D721Med (cell line): ENCODE results near the gene CEP128.
A peak's percentile ranks its signal among the peaks of the same experiment; 100 is the strongest.

Experiments used
- DNase-seq: peaks from one replicate; pipeline ENCODE4 v3.0.0; 2011; ENCODE audit warnings: low spot score; ENCODE audit not compliant: insufficient read length
- FAIRE-seq: peaks from 2 replicates; lab custom pipeline; 2011; peaks lifted over from hg19 to GRCh38; lab: Jason Lieb, UNC
- CTCF ChIP-seq: IDR thresholded peaks from 2 replicates; pipeline ENCODE4 v1.5.1; 2012; ENCODE audit warnings: mild to moderate bottlenecking, control low read depth; ENCODE audit not compliant: insufficient read depth; ENCODE audit errors: missing control alignments

The CEP128 gene

GRCh38 chr14:80865565-80865964 is 76.0 kb downstream of the CEP128 start:
- TF ChIP-seq CTCF, result no peak
- FAIRE-seq (no peak), DNase-seq (no peak)

DNA sequence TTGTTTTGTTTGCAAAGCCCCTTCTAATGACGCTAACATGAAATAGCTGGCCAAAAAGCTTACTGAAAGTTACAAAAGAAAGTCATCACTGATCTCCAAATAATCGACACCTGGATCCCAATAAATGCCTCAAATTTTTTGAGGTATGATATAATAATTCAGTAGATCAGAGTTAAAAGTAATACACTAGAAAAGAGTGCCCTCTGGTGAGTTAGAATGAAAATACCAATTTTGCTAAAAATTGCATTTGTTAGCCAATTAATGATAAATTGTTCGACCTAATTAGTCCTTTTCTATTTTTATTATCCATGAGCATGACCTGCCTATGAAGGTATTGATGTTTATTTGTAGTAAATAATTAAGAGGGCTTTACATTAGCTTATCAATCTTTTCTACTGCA is 78.6 kb downstream of the CEP128 start:
- FAIRE-seq, result peak; percentile 16
- no peak for DNase-seq
- peak; percentile 24 for TF ChIP-seq CTCF

DNA sequence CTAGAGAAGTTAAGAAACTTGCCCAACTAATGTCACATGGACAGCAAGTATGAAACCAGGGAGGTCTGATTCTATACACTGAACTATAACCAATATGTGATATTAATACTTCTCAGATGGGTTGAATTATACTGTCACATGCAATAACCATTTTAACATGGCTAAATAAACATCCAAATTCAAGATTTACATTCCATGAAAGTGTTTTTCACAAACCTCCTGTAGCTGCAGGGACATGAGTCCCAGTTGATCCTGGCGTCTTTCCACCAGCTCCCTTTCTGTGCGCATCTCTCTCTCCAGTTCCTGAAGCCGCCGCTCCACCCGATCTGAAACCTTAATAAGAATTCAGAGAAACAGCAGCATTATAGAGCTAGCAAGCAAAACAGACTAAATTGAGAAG is 79.0 kb downstream of the CEP128 start:
- FAIRE-seq (no peak), DNase-seq (no peak)
- TF ChIP-seq CTCF, result no peak

- DNase-seq (no peak), FAIRE-seq (peak; percentile 70)
- peak; percentile 74 for TF ChIP-seq CTCF
These were observed 91.2 kb downstream of the CEP128 start for GRCh38 chr14:80850197-80850814.

DNA sequence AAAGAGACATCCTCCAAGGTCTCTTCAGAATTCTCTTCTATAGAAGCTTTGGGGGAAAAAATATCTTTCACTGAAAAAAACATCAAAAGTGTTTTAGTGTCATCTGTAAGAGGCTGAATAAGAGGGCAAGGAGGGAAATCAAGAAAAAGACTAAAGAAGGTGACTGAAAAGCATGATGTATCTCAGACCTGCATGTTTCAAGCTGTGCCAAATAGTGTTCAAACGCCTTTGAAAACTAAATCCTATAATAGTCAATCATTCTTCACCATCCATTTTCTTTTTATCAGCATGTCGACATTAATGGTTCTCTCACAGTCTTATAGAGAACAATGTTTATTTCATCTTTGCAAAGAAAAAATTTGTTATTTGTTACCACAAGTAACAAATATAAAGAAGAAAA is 94.5 kb downstream of the CEP128 start:
- TF ChIP-seq CTCF, result no peak
- FAIRE-seq (no peak), DNase-seq (no peak)

DNA sequence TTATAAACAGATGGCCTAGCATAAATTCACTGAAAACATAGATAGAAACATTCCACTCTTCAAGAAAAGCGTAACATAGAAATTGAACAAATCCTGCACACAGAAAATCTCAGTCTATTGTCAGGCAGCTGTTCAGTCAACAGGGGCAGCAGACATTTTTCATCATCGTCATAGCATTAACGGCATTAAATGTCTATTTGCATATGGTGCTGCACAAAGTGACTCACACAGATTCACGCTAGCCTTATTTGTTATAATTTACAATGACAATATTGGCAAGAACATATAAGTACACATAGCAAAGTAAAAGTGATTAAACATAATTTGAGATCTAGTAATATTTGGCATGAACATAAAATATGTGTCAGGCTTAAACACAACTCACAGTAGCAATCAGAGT is 95.7 kb downstream of the CEP128 start:
- FAIRE-seq, result no peak
- no peak for TF ChIP-seq CTCF
- DNase-seq, result no peak

GRCh38 chr14:80844872-80845271 is 96.7 kb downstream of the CEP128 start:
- FAIRE-seq, result no peak
- no peak for DNase-seq
- no peak for TF ChIP-seq CTCF
